PFSK-1 (cell line): ENCODE measurements around the gene IL19.

ENCODE experiments used
- FOXP2 ChIP-seq: optimal IDR thresholded peaks from 2 replicates; pipeline ENCODE3; 2011; ENCODE audit warnings: borderline replicate concordance, control low read depth, inconsistent platforms; ENCODE audit not compliant: insufficient read depth; ENCODE audit errors: extremely low read length, extremely low read depth
- POLR2AphosphoS5 ChIP-seq: IDR thresholded peaks from 2 replicates; pipeline ENCODE4 v1.6.1; 2012; ENCODE audit warnings: low read depth, mild to moderate bottlenecking, control low read depth, low read length, moderate library complexity
- REST ChIP-seq, 2 experiments: IDR thresholded peaks; 2 replicates each; pipeline versions ENCODE4 v1.6.1 to v1.8.0; 2011 to 2012; ENCODE audit warnings: low read depth in 2 of 2, low read length in 2 of 2, control low read depth in 1 of 2, inconsistent platforms in 1 of 2, mild to moderate bottlenecking in 1 of 2, moderate library complexity in 1 of 2; ENCODE audit not compliant: insufficient read depth in 1 of 2
- TAF1 ChIP-seq: IDR thresholded peaks from 2 replicates; pipeline ENCODE4 v1.6.1; 2012; ENCODE audit warnings: low read length, control low read depth, borderline replicate concordance; ENCODE audit not compliant: insufficient read depth

GRCh38 chr1:206832352-206832880 lies 61.8 kb downstream of the IL19 start:
- TF ChIP-seq POLR2AphosphoS5 (no peak), REST (IDR thresholded peaks at IDR 0.05; ENCODE audit: insufficient read depth in 1 of 2, low read depth in 2 of 2, low read length in 2 of 2) (no peak), TAF1 (no peak), FOXP2 (no peak)
